ENCODE data around the gene AFAP1L2. TPM values are rescaled to one million over a fixed set of nuclear protein-coding genes. Genes with fewer than 3 reads are reported as not detected.

The AFAP1L2 gene
- total and polyA plus RNA-seq, 8 donors = 2.6 to 25.0 (median 10.0) TPM

DNA sequence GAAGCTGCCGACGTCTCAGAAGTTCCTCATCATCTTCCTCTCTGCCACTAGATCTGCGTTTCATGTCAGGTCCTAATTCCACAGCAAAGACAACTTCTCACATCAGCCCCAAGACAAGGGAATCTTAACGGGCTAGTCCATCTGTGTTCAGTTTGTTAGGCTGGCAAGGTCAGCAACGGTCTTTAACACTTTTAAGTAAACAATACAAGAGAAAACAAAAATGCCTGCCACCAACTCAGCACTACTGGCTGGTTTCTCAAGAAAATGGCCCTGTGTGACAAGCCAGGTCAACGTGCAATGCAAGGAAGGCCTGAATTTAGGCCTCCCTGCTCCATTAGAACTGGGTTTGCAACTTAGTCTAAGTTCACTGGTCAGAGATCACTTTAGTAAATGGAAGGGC is 41.0 kb upstream of the AFAP1L2 start:
- TF ChIP-seq POLR2AphosphoS5 (IDR thresholded peaks at IDR 0.05) (no peak), EP300 (IDR thresholded peaks at IDR 0.05) (no peak), POLR2A (IDR thresholded peaks at IDR 0.05) (no peak)
- TF ChIP-seq, protein P1, sequence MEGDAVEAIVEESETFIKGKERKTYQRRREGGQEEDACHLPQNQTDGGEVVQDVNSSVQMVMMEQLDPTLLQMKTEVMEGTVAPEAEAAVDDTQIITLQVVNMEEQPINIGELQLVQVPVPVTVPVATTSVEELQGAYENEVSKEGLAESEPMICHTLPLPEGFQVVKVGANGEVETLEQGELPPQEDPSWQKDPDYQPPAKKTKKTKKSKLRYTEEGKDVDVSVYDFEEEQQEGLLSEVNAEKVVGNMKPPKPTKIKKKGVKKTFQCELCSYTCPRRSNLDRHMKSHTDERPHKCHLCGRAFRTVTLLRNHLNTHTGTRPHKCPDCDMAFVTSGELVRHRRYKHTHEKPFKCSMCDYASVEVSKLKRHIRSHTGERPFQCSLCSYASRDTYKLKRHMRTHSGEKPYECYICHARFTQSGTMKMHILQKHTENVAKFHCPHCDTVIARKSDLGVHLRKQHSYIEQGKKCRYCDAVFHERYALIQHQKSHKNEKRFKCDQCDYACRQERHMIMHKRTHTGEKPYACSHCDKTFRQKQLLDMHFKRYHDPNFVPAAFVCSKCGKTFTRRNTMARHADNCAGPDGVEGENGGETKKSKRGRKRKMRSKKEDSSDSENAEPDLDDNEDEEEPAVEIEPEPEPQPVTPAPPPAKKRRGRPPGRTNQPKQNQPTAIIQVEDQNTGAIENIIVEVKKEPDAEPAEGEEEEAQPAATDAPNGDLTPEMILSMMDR (IDR thresholded peaks at IDR 0.05) = no peak
- Histone ChIP-seq H3K4me3 (no peak overlapping the region), H3K27me3 (no peaks in the 10 kb centered on the region), H3K27ac (no peak overlapping the region), H3K9me3 (no peaks in the 10 kb centered on the region), H3K4me1 (peaks cover 0 to 21% (median 6%) of the 10 kb centered on the region in 4 donors), H3K36me3 (peaks cover 4 to 50% (median 40%) of the 10 kb centered on the region in 4 donors)
- WGBS, 5 donors = 74 to 83% (median 76%) methylated on average over 6 of the region's 6 CpGs
- no peak for DNase-seq
- intact Hi-C loops (cut with DNase I; ENCODE audit: low total_unique reads) = no loop called here

DNA sequence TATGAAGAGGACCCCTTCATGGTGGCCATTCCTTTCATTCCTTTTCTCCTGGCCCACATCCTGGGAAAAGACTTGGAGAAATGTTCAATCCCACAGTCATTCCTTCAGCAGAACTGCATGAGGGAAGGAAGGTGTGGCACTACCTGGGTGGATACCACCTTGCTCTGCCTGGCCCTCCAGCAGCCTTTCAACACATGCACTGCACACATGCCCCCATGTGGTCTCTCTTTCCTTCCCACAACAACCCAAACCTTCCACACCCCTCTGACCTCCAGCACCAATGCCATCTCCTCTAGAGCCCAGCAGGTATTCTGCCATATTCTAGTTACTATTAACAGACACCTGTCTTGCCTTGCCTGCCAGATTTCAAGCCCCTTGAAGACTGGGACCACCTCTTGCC is 40.5 kb upstream of the AFAP1L2 start:
- Histone ChIP-seq H3K27ac (no peak overlapping the region), H3K9me3 (no peaks in the 10 kb centered on the region), H3K27me3 (no peaks in the 10 kb centered on the region), H3K36me3 (peaks cover 4 to 55% (median 45%) of the 10 kb centered on the region in 4 donors), H3K4me3 (no peak overlapping the region), H3K4me1 (peaks cover 0 to 21% (median 6%) of the 10 kb centered on the region in 4 donors)
- intact Hi-C loops (cut with DNase I; ENCODE audit: low total_unique reads) = no loop called here
- no peak for TF ChIP-seq POLR2AphosphoS5 (IDR thresholded peaks at IDR 0.05)
- DNase-seq = no peak

DNA sequence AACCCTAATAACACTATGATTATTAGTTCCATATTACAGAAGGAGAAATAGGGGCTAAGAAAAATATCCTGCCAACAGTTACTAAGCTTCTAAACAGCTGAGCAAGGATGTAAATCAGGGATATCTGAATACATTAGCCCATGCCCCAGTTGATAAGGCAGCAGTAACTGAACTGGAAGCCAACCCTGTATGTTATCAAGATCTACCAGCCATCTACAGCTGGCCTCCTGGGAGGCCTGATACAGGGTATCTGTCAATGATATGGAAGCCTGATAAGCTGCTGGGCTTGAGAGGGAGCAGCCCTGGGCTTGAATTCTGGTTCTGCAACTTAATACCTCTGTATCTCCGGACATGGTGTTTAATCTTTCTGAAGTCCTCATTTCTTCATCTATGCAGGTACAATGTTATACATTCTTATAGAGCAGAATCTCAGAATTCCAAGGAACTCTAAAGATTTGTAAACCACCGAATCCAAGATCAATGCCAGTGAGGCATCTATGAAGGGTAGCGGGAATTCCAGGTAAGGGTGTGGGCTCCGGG is 37.9 kb upstream of the AFAP1L2 start:
- DNase-seq = peak in 1 of 2 donors; percentile 28
- no peak overlapping the region for H3K4me3 ChIP-seq
- no peaks in the 10 kb centered on the region for H3K9me3 ChIP-seq
- intact Hi-C loops (cut with DNase I; ENCODE audit: low total_unique reads) = no loop called here
- peak in 1 of 3 donors; percentile 49 for TF ChIP-seq POLR2AphosphoS5 (IDR thresholded peaks at IDR 0.05)
- TF ChIP-seq POLR2A (IDR thresholded peaks at IDR 0.05) = no peak
- peaks cover 19 to 72% (median 61%) of the 10 kb centered on the region in 4 donors for H3K36me3 ChIP-seq
- 43 to 78% (median 60%) methylated on average over 4 of the region's 4 CpGs for WGBS, 5 donors
- no peaks in the 10 kb centered on the region for H3K27me3 ChIP-seq
- peaks cover 0 to 12% (median 6%) of the 10 kb centered on the region in 4 donors for H3K4me1 ChIP-seq
- no peak overlapping the region for H3K27ac ChIP-seq

DNA sequence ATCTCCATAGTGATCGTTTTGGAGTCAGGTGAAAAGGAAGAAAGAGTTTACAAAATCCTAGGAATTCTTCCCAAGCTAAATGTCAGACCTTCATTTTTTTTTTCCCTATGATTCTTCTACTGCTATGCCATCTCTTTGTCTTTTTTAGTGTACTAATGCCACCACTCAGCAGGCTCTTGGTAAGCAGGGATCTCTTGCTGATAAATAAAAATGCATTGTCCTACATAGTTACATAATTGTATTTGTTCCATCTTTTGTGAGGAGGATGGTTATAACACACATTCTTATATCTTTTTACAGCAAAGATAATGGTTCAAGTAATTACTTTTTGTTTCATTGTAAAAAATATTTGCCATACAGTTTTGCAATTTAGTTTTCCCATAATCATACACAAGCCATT is 36.8 kb upstream of the AFAP1L2 start:
- Histone ChIP-seq H3K9me3 (no peaks in the 10 kb centered on the region), H3K4me1 (peaks cover 0 to 12% (median 6%) of the 10 kb centered on the region in 4 donors), H3K4me3 (no peak overlapping the region), H3K27me3 (no peaks in the 10 kb centered on the region), H3K36me3 (peaks cover 28 to 82% (median 70%) of the 10 kb centered on the region in 4 donors), H3K27ac (no peak overlapping the region)
- TF ChIP-seq EP300 (IDR thresholded peaks at IDR 0.05) (no peak), POLR2AphosphoS5 (IDR thresholded peaks at IDR 0.05) (no peak), POLR2A (IDR thresholded peaks at IDR 0.05) (no peak)
- TF ChIP-seq, protein P1 (IDR thresholded peaks at IDR 0.05) = no peak
- intact Hi-C loops (cut with DNase I; ENCODE audit: low total_unique reads) = no loop called here
- no peak for DNase-seq
- 74 to 97% (median 91%) methylated on average over 1 of the region's 1 CpG for WGBS, 5 donors

DNA sequence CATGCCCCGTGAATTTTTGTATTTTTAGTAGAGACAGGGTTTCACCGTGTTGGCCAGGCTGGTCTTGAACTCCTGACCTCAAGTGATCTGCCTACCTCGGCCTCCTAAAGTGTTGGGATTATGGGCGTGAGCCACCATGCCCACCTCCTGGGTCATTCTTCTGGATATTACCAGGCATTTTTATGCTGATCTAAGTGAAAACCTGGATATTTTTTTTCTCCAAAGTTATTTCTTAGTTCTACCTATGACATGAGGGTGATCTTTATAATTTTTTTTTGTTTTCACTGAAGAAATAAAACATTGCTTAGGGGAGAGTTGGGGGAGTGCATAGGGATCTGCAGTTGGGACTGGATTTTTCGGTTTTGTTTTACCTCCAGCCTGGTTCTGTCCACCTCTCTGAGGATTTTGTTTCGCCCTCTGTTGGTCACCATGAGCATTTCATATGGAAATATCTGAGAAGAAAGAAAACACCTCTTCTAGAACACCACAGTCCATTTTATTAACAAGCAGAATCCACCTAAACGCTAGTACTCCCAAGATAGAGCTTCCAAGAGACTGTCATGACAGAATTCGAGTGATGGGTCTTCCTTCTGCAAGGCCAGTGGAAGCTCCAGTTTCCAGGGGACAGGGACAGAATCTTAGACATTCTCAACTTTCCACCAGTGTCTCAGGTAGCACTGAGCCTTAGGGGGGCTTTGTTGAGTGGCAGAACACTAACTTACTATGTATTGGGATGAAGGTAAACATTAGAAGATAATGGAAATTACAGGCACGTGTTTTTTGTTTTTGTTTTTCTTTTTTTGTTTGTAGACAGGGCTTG is 33.4 kb upstream of the AFAP1L2 start:
- TF ChIP-seq, protein P1 (IDR thresholded peaks at IDR 0.05) = peak in 5 of 7 experiments; percentile 23 to 43 (median 26)
- no peak for TF ChIP-seq POLR2AphosphoS5 (IDR thresholded peaks at IDR 0.05)
- peak in 1 of 2 donors; percentile 22 for DNase-seq
- intact Hi-C loops (cut with DNase I; ENCODE audit: low total_unique reads) = loop anchor here (10.0 kb wide), 1 partner anchor 133 kb away; no protein-coding TSS in a partner anchor
- H3K36me3 ChIP-seq = peaks cover 34 to 96% (median 85%) of the 10 kb centered on the region in 4 donors
- 77 to 83% (median 79%) methylated on average over 9 of the region's 9 CpGs for WGBS, 5 donors
- no peak overlapping the region for H3K4me3 ChIP-seq
- H3K27me3 ChIP-seq = no peaks in the 10 kb centered on the region
- H3K4me1 ChIP-seq = peaks cover 0 to 9% (median 4%) of the 10 kb centered on the region in 4 donors
- H3K27ac ChIP-seq = no peak overlapping the region
- no peaks in the 10 kb centered on the region for H3K9me3 ChIP-seq

All from stomach (tissue), 9 donors.